ENCODE data around the gene PEBP1. TPM values are rescaled to one million over a fixed set of nuclear protein-coding genes. Genes with fewer than 3 reads are reported as not detected.

PEBP1 gene
- total and polyA plus RNA-seq, 8 donors = 167 to 279 (median 226) TPM

GRCh38 chr12:118140825-118141224 lies 4.9 kb downstream of the PEBP1 start:
- intact Hi-C loops (cut with DNase I) = no loop called here
- no peak overlapping the region for H3K27ac ChIP-seq

GRCh38 chr12:118144499-118144898 lies 8.6 kb downstream of the PEBP1 start:
- Histone ChIP-seq H3K9me3 (no peaks in the 10 kb centered on the region), H3K27me3 (no peaks in the 10 kb centered on the region), H3K4me3 (no peak overlapping the region), H3K36me3 (peaks cover 2 to 100% of the 10 kb centered on the region in 2 donors), H3K4me1 (no peaks in the 10 kb centered on the region), H3K27ac (no peak overlapping the region)
- TF ChIP-seq CTCF (IDR thresholded peaks at IDR 0.05) = no peak
- no peak for ATAC-seq
- intact Hi-C loops (cut with DNase I) = no loop called here
- DNase-seq = no peak

More at GRCh38 chr12:118140825-118141224, 4.9 kb downstream of the PEBP1 start:
- H3K36me3 ChIP-seq = peaks cover 4 to 71% of the 10 kb centered on the region in 2 donors
- no peak overlapping the region for H3K4me3 ChIP-seq
- H3K27me3 ChIP-seq = peaks cover 0 to 4% of the 10 kb centered on the region in 2 donors
- H3K4me1 ChIP-seq = peaks cover 3 to 24% of the 10 kb centered on the region in 2 donors
- DNase-seq (no peak), ATAC-seq (no peak)
- no peak for TF ChIP-seq CTCF (IDR thresholded peaks at IDR 0.05)
- H3K9me3 ChIP-seq = no peaks in the 10 kb centered on the region

GRCh38 chr12:118145113-118145797 lies 9.3 kb downstream of the PEBP1 start:
- intact Hi-C loops (cut with DNase I) = no loop called here
- no peak for TF ChIP-seq CTCF (IDR thresholded peaks at IDR 0.05)
- Histone ChIP-seq H3K27ac (no peak overlapping the region), H3K4me3 (no peak overlapping the region), H3K36me3 (peaks cover 0 to 100% of the 10 kb centered on the region in 2 donors), H3K27me3 (no peaks in the 10 kb centered on the region), H3K9me3 (no peaks in the 10 kb centered on the region), H3K4me1 (no peaks in the 10 kb centered on the region)
- DNase-seq (no peak), ATAC-seq (no peak)

- Histone ChIP-seq H3K9me3 (no peaks in the 10 kb centered on the region), H3K27me3 (no peaks in the 10 kb centered on the region), H3K4me1 (no peaks in the 10 kb centered on the region), H3K36me3 (peaks cover 0 to 100% of the 10 kb centered on the region in 2 donors), H3K27ac (no peak overlapping the region), H3K4me3 (no peak overlapping the region)
- intact Hi-C loops (cut with DNase I) = no loop called here
- TF ChIP-seq CTCF (IDR thresholded peaks at IDR 0.05) = no peak
- DNase-seq (no peak), ATAC-seq (no peak)
These were observed 9.9 kb downstream of the PEBP1 start for GRCh38 chr12:118145798-118146156.

GRCh38 chr12:118148287-118148686 lies 12.4 kb downstream of the PEBP1 start:
- peaks cover 0 to 95% of the 10 kb centered on the region in 2 donors for H3K36me3 ChIP-seq
- intact Hi-C loops (cut with DNase I) = no loop called here
- H3K27ac ChIP-seq = no peak overlapping the region
- DNase-seq (no peak), ATAC-seq (no peak)
- H3K4me3 ChIP-seq = no peak overlapping the region
- no peaks in the 10 kb centered on the region for H3K9me3 ChIP-seq
- TF ChIP-seq CTCF (IDR thresholded peaks at IDR 0.05) = no peak
- no peaks in the 10 kb centered on the region for H3K27me3 ChIP-seq
- H3K4me1 ChIP-seq = no peaks in the 10 kb centered on the region
